ENCODE data around the gene FLNC.

The FLNC gene

DNA sequence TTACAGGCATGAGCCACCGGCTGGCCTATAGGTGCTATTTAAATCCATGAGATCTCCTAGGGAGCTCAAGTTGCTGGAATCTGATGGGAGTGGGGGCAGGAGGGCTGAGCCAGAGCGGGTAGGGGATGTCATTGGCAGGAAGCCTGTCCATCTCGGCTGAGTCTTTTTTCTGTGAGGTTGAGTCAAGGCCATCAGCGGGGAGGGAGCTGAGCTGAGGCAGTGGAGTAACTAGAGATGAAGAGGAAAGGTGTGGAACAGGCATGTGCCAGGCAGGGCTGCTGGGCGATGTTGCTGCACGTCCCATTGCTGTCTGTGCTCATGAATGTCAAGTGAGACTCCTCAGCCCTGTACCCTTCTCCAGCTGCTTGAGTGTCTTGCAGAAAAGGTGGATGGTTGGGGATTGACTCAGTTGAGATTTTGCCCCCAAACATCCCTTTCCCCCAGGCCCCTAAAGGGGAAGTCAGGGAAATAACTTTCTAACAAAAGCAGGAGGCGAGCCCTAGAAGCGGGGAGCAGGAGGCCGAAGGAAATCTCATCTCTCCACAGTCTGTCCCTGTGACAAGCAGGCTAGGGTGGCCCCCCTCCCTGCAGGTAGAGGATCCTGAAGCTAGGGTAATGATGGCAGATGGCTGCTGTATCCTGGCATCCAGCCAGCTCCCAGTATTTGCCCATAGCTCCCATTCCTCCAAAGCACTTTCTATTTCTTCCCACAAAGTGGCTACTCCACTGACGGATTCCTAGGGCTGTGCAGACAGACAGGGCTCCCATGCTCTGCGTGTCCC, 37.8 kb downstream of the FLNC start:
- Histone ChIP-seq H3K9me2 (replicated peaks; ENCODE audit: control insufficient read depth, low read length) (no peaks in the 10 kb centered on the region), H3K79me2 (ENCODE audit: control insufficient read depth, low read length) (peaks cover 23% of the 10 kb centered on the region), H3K27me3 (ENCODE audit: control insufficient read depth, low read length) (peaks cover 6% of the 10 kb centered on the region), H3F3A (ENCODE audit: control insufficient read depth, insufficient read depth) (peaks cover 9% of the 10 kb centered on the region), H3K27ac (ENCODE audit: low read depth, low read length) (no peak overlapping the region), H3K4me2 (ENCODE audit: low read length) (no peak overlapping the region), H3K4me1 (ENCODE audit: control insufficient read depth, low read length) (peaks cover 47% of the 10 kb centered on the region), H3K9me3 (ENCODE audit: control insufficient read depth, insufficient read depth, low read length) (no peaks in the 10 kb centered on the region), H3K4me3 (ENCODE audit: low read length) (no peak overlapping the region), H4K20me1 (ENCODE audit: control insufficient read depth, insufficient read depth, low read depth, low read length) (0 out of 2 replicates have a peak, but pooled peaks cover 5% of the 10 kb centered on the region), H3K36me3 (ENCODE audit: control insufficient read depth, low read length) (peaks cover 27% of the 10 kb centered on the region)
- TF ChIP-seq EZH2phosphoT487 (IDR thresholded peaks at IDR 0.05; ENCODE audit: borderline replicate concordance, low read length): no peak
- TF ChIP-seq, protein P1, sequence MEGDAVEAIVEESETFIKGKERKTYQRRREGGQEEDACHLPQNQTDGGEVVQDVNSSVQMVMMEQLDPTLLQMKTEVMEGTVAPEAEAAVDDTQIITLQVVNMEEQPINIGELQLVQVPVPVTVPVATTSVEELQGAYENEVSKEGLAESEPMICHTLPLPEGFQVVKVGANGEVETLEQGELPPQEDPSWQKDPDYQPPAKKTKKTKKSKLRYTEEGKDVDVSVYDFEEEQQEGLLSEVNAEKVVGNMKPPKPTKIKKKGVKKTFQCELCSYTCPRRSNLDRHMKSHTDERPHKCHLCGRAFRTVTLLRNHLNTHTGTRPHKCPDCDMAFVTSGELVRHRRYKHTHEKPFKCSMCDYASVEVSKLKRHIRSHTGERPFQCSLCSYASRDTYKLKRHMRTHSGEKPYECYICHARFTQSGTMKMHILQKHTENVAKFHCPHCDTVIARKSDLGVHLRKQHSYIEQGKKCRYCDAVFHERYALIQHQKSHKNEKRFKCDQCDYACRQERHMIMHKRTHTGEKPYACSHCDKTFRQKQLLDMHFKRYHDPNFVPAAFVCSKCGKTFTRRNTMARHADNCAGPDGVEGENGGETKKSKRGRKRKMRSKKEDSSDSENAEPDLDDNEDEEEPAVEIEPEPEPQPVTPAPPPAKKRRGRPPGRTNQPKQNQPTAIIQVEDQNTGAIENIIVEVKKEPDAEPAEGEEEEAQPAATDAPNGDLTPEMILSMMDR (IDR thresholded peaks at IDR 0.05; ENCODE audit: low read depth, low read length, poor library complexity, severe bottlenecking): no peak

DNA sequence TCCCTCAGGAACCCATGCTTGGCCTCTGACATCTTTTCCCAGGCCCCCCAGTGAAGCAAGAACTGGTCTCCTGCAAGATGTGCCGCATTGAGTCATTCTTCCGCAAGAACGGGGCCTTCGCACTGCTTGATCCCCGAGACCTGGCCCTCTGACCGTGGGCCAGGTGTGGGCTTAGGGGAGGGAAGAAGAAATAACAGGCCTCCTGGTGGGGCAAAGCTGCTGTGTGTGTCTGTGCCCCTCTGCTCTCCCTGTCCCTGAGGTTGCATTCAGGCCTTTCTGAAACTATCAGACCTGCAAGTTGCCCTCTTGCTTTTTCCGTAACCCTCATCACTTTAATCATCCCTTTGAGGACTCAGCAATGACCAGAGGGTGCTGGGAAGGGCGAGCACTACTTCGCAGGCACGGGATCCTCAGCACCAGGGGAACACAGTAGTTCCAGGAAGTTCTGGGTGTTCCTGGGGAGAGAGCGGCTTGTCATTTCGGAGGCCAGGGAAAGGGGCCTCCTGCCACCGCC, 38.5 kb downstream of the FLNC start:
- peak overlapping the region; percentile 72 for H3K4me3 ChIP-seq (ENCODE audit: low read length)
- H3F3A ChIP-seq (ENCODE audit: control insufficient read depth, insufficient read depth): peaks cover 9% of the 10 kb centered on the region
- H3K9me3 ChIP-seq (ENCODE audit: control insufficient read depth, insufficient read depth, low read length): no peaks in the 10 kb centered on the region
- TF ChIP-seq, protein P1 (IDR thresholded peaks at IDR 0.05; ENCODE audit: low read depth, low read length, poor library complexity, severe bottlenecking): no peak
- no peak for TF ChIP-seq EZH2phosphoT487 (IDR thresholded peaks at IDR 0.05; ENCODE audit: borderline replicate concordance, low read length)
- H3K4me2 ChIP-seq (ENCODE audit: low read length): peak overlapping the region; percentile 85
- H3K9me2 ChIP-seq (replicated peaks; ENCODE audit: control insufficient read depth, low read length): no peaks in the 10 kb centered on the region
- peaks cover 16% of the 10 kb centered on the region for H3K79me2 ChIP-seq (ENCODE audit: control insufficient read depth, low read length)
- H3K27ac ChIP-seq (ENCODE audit: low read depth, low read length): no peak overlapping the region
- H3K4me1 ChIP-seq (ENCODE audit: control insufficient read depth, low read length): peaks cover 44% of the 10 kb centered on the region
- peaks cover 24% of the 10 kb centered on the region for H3K36me3 ChIP-seq (ENCODE audit: control insufficient read depth, low read length)
- 0 out of 2 replicates have a peak, but pooled peaks cover 5% of the 10 kb centered on the region for H4K20me1 ChIP-seq (ENCODE audit: control insufficient read depth, insufficient read depth, low read depth, low read length)
- H3K27me3 ChIP-seq (ENCODE audit: control insufficient read depth, low read length): peaks cover 6% of the 10 kb centered on the region

DNA sequence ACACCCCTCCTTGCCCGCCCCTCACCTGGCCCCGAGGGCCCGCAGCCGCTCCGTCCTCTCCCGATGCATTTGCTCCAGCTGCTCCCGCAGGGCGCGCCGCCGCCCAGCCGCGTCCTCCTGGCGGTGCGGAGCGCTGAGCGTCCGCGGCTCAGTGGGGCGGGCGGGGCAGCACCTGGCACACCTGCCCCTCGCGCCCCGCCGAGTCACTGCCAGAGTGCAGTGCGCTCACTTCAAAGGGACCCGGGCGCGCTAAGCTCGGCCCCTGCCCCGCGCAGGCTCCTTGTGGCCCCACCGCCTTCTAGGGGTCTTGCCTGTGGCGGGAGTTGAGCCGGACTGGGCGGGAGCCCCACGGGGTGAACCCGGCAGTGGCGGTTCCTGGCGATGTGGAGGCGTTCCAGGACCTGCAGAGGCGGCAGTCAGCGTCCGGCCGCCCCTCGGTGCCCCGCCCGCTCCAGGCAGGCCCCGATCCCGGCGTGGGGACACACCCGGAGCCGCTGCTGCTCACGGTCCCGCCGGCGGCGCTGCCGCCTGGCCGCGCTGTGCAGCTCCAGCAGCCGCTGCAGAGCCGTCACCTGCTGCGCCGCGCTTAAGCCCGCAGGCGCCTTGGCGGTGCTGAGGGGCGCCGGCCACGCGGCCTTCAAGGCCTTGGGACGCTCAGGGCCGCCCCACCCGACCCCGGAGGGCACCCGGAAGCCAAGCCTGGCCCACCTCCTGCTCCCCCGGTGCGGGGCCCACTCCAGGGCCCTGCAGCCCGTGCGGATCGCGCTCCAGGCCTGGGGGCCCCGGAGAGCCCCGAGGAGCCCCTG, 39.1 kb downstream of the FLNC start:
- Histone ChIP-seq H3K9me2 (replicated peaks; ENCODE audit: control insufficient read depth, low read length) (no peaks in the 10 kb centered on the region), H3F3A (ENCODE audit: control insufficient read depth, insufficient read depth) (peaks cover 9% of the 10 kb centered on the region), H3K4me2 (ENCODE audit: low read length) (peak overlapping the region; percentile 85), H3K27me3 (ENCODE audit: control insufficient read depth, low read length) (peaks cover 6% of the 10 kb centered on the region), H3K9me3 (ENCODE audit: control insufficient read depth, insufficient read depth, low read length) (no peaks in the 10 kb centered on the region), H4K20me1 (ENCODE audit: control insufficient read depth, insufficient read depth, low read depth, low read length) (0 out of 2 replicates have a peak, but pooled peaks cover 5% of the 10 kb centered on the region), H3K36me3 (ENCODE audit: control insufficient read depth, low read length) (peaks cover 24% of the 10 kb centered on the region), H3K27ac (ENCODE audit: low read depth, low read length) (no peak overlapping the region), H3K4me3 (ENCODE audit: low read length) (peak overlapping the region; percentile 72), H3K79me2 (ENCODE audit: control insufficient read depth, low read length) (peaks cover 10% of the 10 kb centered on the region), H3K4me1 (ENCODE audit: control insufficient read depth, low read length) (peaks cover 38% of the 10 kb centered on the region)
- TF ChIP-seq, protein P1 (IDR thresholded peaks at IDR 0.05; ENCODE audit: low read depth, low read length, poor library complexity, severe bottlenecking): peak; percentile 25
- peak; percentile 68; the same call in 1 of the 2 replicates for TF ChIP-seq EZH2phosphoT487 (IDR thresholded peaks at IDR 0.05; ENCODE audit: borderline replicate concordance, low read length)

Data from DOHH2 (cell line).